ENCODE data around the gene KLHL26. TPM values are rescaled to one million over a fixed set of nuclear protein-coding genes. Genes with fewer than 3 reads are reported as not detected.

Gene KLHL26
- total RNA-seq, 1 donor from 2014 or later: 8.3 TPM

DNA sequence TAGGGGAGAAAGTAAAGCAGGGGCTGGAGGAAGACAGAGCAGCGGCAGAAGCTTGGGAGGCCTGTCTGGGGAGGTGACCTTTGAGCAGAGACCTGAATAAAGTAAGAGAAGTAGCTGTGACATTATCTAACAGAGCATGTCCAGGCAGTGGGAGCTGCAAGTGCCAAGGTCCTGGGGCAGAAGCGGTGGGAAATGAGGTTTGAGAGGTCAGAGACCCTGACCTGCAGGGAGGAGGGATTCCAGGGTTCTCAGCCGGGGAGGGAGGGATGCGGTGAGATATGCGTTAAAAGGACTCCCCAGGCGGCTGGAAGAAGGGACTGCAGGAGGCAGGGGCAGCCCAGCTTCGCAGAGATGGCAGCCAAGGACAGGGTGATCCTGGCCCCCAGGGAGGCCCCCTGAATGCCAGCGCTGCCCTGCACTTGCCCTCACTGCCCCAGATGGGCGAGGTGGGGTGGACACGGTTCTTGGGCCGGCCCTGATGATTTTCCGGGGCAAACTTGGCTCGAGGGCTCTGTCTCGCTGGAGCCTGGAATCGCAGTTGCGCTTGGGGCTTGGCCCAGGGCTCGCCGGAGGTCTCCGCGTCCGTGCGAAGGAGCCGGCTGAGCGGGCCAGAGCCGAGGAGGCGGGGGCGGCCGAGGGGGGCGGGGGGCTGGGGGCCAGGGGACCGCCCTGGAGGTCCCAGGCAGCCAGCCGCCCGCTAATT is 33.4 kb upstream of the KLHL26 start:
- Histone ChIP-seq H3K9me3 (no peaks in the 10 kb centered on the region), H3K27me3 (no peaks in the 10 kb centered on the region), H3K4me1 (peaks cover 14% of the 10 kb centered on the region), H3K4me3 (no peak overlapping the region), H3K36me3 (no peaks in the 10 kb centered on the region), H3K27ac (no peak overlapping the region)
- intact Hi-C loops (cut with DNase I): no loop called here
- DNase-seq (ENCODE audit: extremely low spot score in 2 of 2): no peak
- TF ChIP-seq POLR2AphosphoS5 (IDR thresholded peaks at IDR 0.05; ENCODE audit: insufficient read depth in 1 of 2, low read depth in 1 of 2): no peak

DNA sequence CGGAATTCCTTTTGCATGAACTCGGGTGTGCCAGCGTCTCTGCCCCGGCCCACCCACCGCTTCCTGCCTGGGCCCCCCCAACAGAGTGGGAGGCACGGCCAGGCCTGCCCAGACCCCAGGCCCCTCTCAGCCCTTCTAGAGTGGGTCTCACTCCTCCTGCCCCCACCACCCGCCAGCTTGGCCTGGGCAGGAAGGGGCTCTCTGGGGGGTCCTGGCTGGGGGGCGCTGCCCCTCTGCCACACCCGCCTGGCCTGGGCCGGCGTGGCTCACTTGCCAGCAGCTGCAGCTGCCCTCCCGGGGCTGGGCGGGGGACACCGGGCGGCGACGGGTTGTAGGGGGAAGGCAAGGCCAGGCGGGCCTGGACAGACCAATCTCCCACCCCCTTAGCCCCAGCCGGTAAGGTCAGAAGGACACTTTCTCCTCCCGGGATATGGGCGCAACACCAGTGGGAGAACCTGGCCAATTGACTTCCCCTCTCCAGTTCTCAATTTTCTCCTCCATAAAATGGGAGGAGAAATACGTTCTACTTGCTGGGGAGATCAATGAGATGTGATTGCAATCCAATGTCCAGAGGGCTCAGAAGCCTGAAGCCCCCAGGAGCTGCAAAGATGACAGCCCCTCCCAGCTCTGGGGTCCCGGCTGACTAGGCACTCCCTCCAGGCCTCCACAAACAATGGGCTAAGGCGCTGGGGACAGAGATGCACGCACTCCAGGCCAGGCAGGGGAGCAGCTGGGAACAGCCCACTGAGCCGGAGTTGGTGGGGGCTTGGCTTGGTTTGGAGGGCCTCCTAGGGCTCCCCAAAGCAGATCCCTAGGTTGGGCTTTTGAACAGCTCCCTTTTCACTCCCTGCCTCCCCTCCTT is 32.6 kb upstream of the KLHL26 start:
- Histone ChIP-seq H3K27ac (no peak overlapping the region), H3K36me3 (no peaks in the 10 kb centered on the region), H3K4me3 (no peak overlapping the region), H3K27me3 (no peaks in the 10 kb centered on the region), H3K9me3 (no peaks in the 10 kb centered on the region), H3K4me1 (peaks cover 14% of the 10 kb centered on the region)
- no peak for DNase-seq (ENCODE audit: extremely low spot score in 2 of 2)
- no peak for TF ChIP-seq POLR2A (IDR thresholded peaks at IDR 0.05)
- TF ChIP-seq, protein P1, sequence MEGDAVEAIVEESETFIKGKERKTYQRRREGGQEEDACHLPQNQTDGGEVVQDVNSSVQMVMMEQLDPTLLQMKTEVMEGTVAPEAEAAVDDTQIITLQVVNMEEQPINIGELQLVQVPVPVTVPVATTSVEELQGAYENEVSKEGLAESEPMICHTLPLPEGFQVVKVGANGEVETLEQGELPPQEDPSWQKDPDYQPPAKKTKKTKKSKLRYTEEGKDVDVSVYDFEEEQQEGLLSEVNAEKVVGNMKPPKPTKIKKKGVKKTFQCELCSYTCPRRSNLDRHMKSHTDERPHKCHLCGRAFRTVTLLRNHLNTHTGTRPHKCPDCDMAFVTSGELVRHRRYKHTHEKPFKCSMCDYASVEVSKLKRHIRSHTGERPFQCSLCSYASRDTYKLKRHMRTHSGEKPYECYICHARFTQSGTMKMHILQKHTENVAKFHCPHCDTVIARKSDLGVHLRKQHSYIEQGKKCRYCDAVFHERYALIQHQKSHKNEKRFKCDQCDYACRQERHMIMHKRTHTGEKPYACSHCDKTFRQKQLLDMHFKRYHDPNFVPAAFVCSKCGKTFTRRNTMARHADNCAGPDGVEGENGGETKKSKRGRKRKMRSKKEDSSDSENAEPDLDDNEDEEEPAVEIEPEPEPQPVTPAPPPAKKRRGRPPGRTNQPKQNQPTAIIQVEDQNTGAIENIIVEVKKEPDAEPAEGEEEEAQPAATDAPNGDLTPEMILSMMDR (IDR thresholded peaks at IDR 0.05): no peak
- no peak for TF ChIP-seq POLR2AphosphoS5 (IDR thresholded peaks at IDR 0.05; ENCODE audit: insufficient read depth in 1 of 2, low read depth in 1 of 2)
- intact Hi-C loops (cut with DNase I): no loop called here

DNA sequence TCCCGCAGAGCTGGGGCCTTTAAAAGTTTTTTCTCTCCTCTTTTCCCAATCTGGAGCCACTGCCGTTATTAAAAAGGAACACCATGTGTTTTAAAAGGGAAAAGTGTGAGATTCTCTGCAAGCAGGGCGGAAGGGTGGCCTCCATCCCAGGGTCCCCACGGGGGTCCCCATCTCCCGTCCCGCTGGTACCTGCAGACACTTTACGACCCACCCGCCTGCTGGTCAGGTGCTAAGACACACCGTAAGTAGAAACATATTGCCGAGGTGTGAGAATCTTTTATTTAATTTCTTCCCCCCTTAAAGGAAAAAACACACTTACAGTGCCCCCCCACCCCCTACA is 32.0 kb upstream of the KLHL26 start:
- intact Hi-C loops (cut with DNase I): no loop called here
- H3K4me3 ChIP-seq: no peak overlapping the region
- no peak overlapping the region for H3K27ac ChIP-seq
- peaks cover 14% of the 10 kb centered on the region for H3K4me1 ChIP-seq
- TF ChIP-seq, protein P1 (IDR thresholded peaks at IDR 0.05): no peak
- TF ChIP-seq POLR2AphosphoS5 (IDR thresholded peaks at IDR 0.05; ENCODE audit: insufficient read depth in 1 of 2, low read depth in 1 of 2) (no peak), POLR2A (IDR thresholded peaks at IDR 0.05) (no peak)
- no peak for DNase-seq (ENCODE audit: extremely low spot score in 2 of 2)
- H3K27me3 ChIP-seq: no peaks in the 10 kb centered on the region
- no peaks in the 10 kb centered on the region for H3K36me3 ChIP-seq
- H3K9me3 ChIP-seq: no peaks in the 10 kb centered on the region

DNA sequence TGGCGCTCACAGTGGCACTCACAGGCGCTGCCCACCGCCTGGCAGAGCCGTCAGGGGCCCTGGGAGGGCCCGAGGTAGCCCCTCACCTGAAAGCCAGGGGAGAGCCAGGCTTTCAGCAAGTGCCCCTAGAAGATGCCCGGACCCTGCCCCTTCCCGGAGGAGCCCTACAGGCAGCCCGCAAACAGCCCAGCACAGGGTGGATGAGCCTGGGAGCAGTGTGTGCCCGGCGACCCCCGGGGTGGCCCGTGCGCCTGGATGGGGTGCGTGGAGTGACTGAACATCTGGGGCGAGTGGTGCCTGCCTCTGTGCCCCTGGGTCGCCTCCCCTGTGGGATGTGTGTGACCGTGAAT is 31.7 kb upstream of the KLHL26 start:
- Histone ChIP-seq H3K4me1 (peaks cover 14% of the 10 kb centered on the region), H3K36me3 (no peaks in the 10 kb centered on the region), H3K27ac (no peak overlapping the region), H3K4me3 (no peak overlapping the region), H3K9me3 (no peaks in the 10 kb centered on the region), H3K27me3 (no peaks in the 10 kb centered on the region)
- no peak for DNase-seq (ENCODE audit: extremely low spot score in 2 of 2)
- TF ChIP-seq POLR2A (IDR thresholded peaks at IDR 0.05): no peak
- intact Hi-C loops (cut with DNase I): no loop called here

DNA sequence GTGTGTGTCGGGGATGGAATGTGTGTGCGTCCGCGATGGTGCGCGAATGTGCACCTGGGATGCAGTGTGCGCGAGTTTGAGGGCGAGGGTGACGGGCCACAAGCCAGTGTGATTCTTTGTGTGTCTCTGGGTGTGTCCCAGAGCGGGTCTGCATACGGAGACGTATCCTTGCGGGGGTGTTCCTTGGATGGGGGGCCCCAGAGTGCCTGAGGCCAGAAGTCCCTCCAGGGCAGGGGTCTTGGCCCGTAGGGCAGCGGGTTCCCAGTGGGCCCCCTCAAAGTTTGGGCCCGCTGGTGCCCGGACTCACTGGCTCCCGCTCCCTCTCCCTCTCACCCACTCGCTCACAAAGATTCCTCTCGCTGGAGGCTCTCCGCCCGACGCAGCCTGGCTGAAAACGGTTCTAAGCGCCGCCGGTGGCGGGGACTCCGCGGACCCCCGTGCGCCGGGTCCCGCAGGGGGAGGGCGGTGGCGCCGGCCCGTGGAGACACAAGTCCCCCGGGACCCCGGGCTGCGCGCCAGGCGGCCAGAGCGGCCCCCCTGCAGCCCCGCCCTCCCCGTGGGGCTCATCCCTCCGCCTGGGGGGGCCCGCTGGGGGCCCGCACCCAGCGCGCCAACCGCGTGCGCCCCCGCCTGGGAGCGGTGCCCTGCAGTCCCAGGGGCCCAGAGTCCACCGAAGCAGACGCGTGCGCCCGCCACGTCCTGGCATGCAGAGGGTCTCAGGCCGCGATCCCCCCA is 31.1 kb upstream of the KLHL26 start:
- intact Hi-C loops (cut with DNase I): no loop called here
- peaks cover 4% of the 10 kb centered on the region for H3K27me3 ChIP-seq
- no peaks in the 10 kb centered on the region for H3K36me3 ChIP-seq
- peaks cover 17% of the 10 kb centered on the region for H3K4me1 ChIP-seq
- no peak overlapping the region for H3K27ac ChIP-seq
- no peaks in the 10 kb centered on the region for H3K9me3 ChIP-seq
- peak overlapping the region; percentile 11 to 29 for H3K4me3 ChIP-seq
- no peak for DNase-seq (ENCODE audit: extremely low spot score in 2 of 2)
- TF ChIP-seq POLR2A (IDR thresholded peaks at IDR 0.05) (no peak), POLR2AphosphoS5 (IDR thresholded peaks at IDR 0.05; ENCODE audit: insufficient read depth in 1 of 2, low read depth in 1 of 2) (no peak)
- TF ChIP-seq, protein P1 (IDR thresholded peaks at IDR 0.05): no peak

All from vagina (tissue), 2 donors.